ENCODE measurements around the gene TNS3.

TNS3 gene

DNA sequence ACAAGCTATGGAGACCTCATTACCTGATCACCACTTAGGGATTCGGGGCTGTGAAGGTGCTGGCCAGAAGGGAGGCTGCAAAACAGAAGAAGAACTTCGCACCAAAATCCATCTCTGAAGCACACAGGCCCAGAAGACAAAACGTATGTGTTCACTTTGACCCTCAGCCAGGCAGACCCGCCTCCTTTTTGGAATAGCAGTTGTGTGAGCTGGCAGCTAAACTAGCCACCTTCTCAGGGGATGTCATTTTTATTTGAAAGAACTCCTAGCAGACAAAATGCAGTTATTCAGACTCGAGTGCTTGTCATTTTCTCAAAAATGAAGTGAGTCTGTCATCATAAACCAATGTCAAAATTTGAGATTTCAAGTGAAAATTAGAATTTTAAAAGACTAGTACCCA, 71.7 kb downstream of the TNS3 start:
- TF ChIP-seq, protein P1, sequence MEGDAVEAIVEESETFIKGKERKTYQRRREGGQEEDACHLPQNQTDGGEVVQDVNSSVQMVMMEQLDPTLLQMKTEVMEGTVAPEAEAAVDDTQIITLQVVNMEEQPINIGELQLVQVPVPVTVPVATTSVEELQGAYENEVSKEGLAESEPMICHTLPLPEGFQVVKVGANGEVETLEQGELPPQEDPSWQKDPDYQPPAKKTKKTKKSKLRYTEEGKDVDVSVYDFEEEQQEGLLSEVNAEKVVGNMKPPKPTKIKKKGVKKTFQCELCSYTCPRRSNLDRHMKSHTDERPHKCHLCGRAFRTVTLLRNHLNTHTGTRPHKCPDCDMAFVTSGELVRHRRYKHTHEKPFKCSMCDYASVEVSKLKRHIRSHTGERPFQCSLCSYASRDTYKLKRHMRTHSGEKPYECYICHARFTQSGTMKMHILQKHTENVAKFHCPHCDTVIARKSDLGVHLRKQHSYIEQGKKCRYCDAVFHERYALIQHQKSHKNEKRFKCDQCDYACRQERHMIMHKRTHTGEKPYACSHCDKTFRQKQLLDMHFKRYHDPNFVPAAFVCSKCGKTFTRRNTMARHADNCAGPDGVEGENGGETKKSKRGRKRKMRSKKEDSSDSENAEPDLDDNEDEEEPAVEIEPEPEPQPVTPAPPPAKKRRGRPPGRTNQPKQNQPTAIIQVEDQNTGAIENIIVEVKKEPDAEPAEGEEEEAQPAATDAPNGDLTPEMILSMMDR (IDR thresholded peaks at IDR 0.05; ENCODE audit: low read depth, low read length) = no peak
- no peak for DNase-seq (ENCODE audit: extremely low read depth, low read depth)

GRCh38 chr7:47509571-47509970, 72.3 kb downstream of the TNS3 start:
- TF ChIP-seq, protein P1 (IDR thresholded peaks at IDR 0.05; ENCODE audit: low read depth, low read length) = no peak
- no peak for DNase-seq (ENCODE audit: extremely low read depth, low read depth)

GRCh38 chr7:47508389-47509380, 73.2 kb downstream of the TNS3 start:
- no peak for DNase-seq (ENCODE audit: extremely low read depth, low read depth)
- TF ChIP-seq, protein P1 (IDR thresholded peaks at IDR 0.05; ENCODE audit: low read depth, low read length) = no peak

DNA sequence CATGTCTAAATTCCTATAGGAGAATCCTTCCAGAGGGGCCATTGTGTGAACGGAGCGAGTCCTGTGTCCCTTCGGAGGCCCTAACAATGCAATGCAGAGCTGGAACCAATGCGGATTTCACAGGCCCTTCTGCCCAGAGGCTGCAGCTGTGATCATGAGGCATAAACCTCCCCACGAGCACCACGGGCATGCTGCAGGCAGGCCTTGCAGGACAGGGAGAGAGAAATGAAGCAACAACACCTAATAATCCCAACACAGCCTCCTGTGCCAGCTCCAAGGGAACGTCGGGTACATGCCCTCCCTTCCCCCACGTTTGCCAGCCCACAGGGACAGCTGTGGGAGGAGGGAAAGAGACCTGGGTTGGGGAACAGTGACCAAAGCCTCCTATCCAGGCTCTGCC, 74.4 kb downstream of the TNS3 start:
- TF ChIP-seq, protein P1 (IDR thresholded peaks at IDR 0.05; ENCODE audit: low read depth, low read length) = no peak
- no peak for DNase-seq (ENCODE audit: extremely low read depth, low read depth)

DNA sequence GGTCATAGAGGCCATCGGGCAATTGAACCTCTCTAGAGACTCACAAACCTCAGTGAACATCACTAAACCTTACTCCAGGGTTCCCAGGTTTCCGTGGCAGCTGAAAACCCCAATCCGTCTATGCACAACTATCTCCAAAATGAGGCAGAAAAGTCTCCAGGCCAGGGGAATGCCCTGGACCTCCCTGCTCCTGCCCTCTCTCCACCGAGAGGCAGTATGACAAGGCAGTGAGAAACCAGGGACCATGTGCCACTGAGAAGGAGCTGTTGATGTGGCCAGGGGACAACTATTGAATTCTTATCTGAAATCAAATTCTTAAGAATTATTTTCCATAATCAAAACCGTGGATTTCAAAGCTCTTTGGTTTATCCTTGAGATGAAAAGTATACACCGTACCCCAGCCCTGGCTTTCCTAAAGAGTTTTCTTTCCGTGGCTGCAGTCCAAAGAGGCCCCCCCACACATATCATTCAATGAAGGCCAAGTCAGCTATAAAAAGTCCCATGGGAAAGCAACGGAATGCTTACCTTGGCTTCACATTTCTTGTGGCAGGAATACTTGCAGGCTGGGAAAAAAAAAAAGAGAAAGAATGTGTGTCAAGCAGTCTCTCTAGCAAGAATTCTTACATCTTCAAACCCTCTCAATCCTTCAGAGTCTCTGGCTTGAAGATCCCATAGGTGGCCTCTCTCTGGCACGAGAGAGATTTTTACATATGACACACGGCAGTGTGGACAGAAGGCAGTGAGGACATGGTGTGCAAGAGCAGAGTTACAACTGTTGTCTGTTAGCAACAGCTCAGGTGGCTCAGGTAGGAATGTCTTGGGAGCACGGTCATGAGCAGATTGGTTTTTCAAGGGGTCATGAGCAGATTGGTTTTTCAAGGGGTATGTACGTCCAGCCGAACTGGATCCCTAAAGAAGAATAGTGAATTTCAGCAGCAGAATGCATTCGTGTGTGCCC, 75.2 kb downstream of the TNS3 start:
- no peak for DNase-seq (ENCODE audit: extremely low read depth, low read depth)

DNA sequence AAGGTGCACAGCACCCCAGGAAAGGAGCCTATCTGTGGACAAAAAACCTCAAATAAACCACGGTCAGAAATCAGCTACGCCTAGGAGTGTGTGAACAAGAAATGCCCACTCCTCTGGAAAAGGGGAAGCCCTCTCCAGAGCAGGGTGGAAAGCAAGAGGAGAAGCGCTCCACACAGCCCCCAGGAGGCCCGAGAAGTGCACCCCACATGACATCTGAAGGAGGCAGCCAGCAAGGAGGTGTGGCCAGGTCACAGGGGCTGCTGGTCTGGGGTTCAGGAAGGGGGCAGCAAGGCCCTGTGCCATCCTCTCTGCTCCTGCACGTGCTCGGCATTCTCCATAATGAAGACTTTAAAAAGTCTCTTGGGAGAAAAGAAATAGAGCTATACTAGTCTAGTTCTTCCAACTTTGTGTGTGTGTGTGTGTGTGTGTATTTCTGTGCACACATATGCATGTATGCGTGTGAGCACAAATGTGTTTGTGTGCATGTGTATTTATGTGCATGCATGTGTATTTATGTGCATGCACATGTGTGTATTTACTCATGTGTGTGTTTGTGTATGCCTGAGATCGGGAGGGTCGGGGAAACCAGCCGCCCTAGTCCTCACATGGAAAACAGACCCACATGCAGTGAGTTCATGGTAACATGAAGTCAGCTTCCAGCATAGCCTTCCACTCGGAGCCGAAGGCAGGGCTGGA, 76.5 kb downstream of the TNS3 start:
- TF ChIP-seq, protein P1 (IDR thresholded peaks at IDR 0.05; ENCODE audit: low read depth, low read length) = no peak
- no peak for DNase-seq (ENCODE audit: extremely low read depth, low read depth)

More for the DNA sequence above, 75.2 kb downstream of the TNS3 start:
- TF ChIP-seq, protein P1 (IDR thresholded peaks at IDR 0.05; ENCODE audit: low read depth, low read length) = no peak

Measured in AG09319 (cell line).